Mesothelial cell of epicardium (in vitro differentiated cells): ENCODE data around the gene DENND1A. TPM values are rescaled to one million over a fixed set of nuclear protein-coding genes. Genes with fewer than 3 reads are reported as not detected.

ENCODE experiments used
- DNase-seq, 2 experiments: peaks; one replicate each; pipeline ENCODE4 v3.0.0; 2021; ENCODE audit warnings: low spot score in 2 of 2; ENCODE audit not compliant: unreplicated experiment in 2 of 2
- H3K27ac Mint-ChIP-seq: 2 replicates; pipeline ENCODE4 v1.8.0; 2021; ENCODE audit warnings: mixed read lengths
- H3K27me3 Mint-ChIP-seq: 2 replicates; pipeline ENCODE4 v1.8.0; 2021; ENCODE audit warnings: low read depth, mixed read lengths
- H3K36me3 Mint-ChIP-seq: 2 replicates; pipeline ENCODE4 v1.8.0; 2021; ENCODE audit warnings: mixed read lengths
- H3K4me1 Mint-ChIP-seq: 2 replicates; pipeline ENCODE4 v1.8.0; 2021; ENCODE audit warnings: mixed read lengths
- H3K4me3 Mint-ChIP-seq: 2 replicates; pipeline ENCODE4 v1.8.0; 2021; ENCODE audit warnings: mild to moderate bottlenecking, moderate library complexity, mixed read lengths
- H3K9me3 Mint-ChIP-seq: 2 replicates; pipeline ENCODE4 v1.8.0; 2021; ENCODE audit warnings: mixed read lengths
- total RNA-seq: library from RNA; stranded (reverse); gene quantifications from 3 replicates; pipeline ENCODE4 v1.2.1, GENCODE V29; 2021
- TF ChIP-seq, protein P1 (sequence below): fragments of 200-600 bp; sonication (generic); IDR thresholded peaks from one replicate; pipeline ENCODE4 v1.5.0; 2021; ENCODE audit warnings: antibody characterized with exemption; ENCODE audit not compliant: unreplicated experiment

DENND1A gene
- total RNA-seq, 1 donor from 2014 or later, result 23.4 TPM

DNA sequence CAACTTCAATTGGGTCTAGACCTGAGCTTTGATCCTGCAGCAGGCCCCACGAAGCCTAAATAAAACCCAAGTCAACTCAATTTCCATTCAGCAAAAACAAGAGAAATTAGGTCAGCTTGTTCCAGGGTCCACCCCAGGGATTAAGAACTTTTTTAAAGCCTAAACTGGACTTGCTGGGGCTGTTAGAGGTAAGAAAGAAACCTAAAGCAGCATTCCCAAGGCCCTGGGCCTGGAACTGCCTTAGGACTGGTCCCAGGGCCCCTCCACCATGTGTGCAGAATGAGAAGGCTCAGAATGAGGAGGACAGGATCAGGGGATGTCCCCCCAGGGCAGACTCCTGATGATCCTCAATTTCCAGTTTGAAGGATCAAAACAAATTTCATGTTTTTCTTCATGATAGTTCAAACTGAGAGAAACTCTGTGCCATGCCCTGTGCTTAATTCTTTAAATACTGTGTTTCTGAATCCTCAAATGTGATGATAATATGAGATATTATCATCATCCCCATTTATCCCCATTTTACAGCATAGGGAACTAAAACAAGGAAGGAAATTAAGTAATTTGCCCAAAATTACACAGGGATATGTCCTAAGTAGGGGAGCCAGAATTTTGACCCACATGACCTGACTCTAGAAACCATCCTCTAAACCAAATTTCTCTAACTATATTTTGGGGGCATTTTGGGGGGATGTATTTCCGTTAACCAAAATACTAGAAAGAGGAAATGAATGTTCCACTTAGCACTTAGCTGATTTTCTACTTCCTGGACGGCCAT is 64.5 kb downstream of the DENND1A start:
- H3K27ac Mint-ChIP-seq, result no peak overlapping the region
- H3K27me3 Mint-ChIP-seq, result no peaks in the 10 kb centered on the region
- H3K9me3 Mint-ChIP-seq, result no peaks in the 10 kb centered on the region
- TF ChIP-seq, protein P1, sequence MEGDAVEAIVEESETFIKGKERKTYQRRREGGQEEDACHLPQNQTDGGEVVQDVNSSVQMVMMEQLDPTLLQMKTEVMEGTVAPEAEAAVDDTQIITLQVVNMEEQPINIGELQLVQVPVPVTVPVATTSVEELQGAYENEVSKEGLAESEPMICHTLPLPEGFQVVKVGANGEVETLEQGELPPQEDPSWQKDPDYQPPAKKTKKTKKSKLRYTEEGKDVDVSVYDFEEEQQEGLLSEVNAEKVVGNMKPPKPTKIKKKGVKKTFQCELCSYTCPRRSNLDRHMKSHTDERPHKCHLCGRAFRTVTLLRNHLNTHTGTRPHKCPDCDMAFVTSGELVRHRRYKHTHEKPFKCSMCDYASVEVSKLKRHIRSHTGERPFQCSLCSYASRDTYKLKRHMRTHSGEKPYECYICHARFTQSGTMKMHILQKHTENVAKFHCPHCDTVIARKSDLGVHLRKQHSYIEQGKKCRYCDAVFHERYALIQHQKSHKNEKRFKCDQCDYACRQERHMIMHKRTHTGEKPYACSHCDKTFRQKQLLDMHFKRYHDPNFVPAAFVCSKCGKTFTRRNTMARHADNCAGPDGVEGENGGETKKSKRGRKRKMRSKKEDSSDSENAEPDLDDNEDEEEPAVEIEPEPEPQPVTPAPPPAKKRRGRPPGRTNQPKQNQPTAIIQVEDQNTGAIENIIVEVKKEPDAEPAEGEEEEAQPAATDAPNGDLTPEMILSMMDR, result no peak
- DNase-seq, result no peak
- peaks cover 28% of the 10 kb centered on the region for H3K4me1 Mint-ChIP-seq
- no peaks in the 10 kb centered on the region for H3K36me3 Mint-ChIP-seq
- no peak overlapping the region for H3K4me3 Mint-ChIP-seq

DNA sequence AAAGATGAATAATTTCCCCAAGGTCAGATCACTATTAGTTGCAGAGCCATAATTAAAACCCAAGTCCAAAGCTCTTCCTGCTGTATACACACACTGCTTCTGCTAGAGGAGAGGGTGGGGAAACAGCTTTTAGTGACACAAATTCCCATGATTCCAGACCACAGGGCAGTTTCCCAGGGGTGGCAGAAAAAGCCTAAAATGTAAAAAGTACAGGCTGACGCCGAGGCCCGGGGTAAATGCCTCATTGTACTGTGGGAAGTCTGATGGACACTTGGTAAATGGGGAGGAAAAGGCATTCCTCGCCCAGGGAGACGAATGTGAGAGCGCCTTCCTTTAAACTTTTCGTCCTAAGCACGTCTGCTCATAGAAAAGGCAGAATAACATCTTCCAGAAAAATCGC is 65.7 kb downstream of the DENND1A start:
- no peaks in the 10 kb centered on the region for H3K36me3 Mint-ChIP-seq
- H3K4me3 Mint-ChIP-seq, result no peak overlapping the region
- TF ChIP-seq, protein P1, result no peak
- no peak for DNase-seq
- H3K4me1 Mint-ChIP-seq, result peaks cover 30% of the 10 kb centered on the region
- no peaks in the 10 kb centered on the region for H3K27me3 Mint-ChIP-seq
- H3K9me3 Mint-ChIP-seq, result no peaks in the 10 kb centered on the region
- H3K27ac Mint-ChIP-seq, result no peak overlapping the region

DNA sequence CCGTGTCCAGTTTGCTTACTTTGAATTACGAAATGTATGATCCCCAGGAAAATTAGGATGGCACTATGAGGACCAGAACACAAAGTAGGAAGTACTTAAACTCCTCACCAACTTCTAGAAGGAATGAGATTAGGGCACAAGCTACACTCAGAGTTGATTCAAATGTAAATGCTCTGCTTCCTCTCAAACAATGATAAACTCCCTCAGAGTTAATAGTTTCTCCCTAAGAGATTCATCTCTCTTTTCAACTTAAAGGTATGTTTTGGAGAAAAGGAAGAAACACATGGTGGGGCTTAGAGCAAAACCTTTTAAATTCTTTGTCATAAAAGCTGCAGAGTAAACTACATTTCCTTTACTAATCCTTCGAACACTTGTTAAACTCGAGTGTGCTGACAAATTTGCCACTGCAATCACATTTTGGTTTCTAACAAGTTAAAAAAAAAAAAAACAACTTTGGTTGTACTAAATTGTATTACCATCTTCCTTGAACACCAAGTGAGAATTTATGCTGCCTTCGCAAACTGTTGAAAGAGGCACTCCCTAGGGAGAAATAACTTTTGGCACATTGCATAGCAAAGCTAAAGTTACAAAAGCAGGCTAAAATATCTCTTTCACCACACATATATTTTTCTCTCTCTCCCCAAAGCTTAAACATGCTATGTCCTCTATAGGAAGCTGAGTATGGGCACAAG is 66.6 kb downstream of the DENND1A start:
- peaks cover 30% of the 10 kb centered on the region for H3K4me1 Mint-ChIP-seq
- no peak for DNase-seq

DNA sequence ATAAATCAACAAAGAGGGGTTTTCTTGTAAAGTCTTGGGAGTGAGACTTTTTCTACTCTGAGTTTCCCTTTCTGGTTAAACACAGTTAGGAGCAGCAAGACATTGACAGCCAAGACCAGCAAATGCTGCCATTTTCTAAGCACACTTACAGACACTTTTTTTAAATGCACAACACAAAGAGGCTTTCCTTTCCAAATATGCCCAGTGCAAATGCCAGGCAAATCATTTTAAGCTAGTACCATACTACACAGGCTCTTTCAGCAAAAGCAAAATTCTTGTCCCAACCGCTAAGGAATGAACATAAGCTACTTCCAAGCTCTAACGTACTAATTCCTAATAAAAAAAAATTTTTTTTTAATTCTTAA is 68.2 kb downstream of the DENND1A start:
- no peak for DNase-seq
- no peak overlapping the region for H3K27ac Mint-ChIP-seq
- H3K27me3 Mint-ChIP-seq, result no peaks in the 10 kb centered on the region
- peaks cover 5% of the 10 kb centered on the region for H3K9me3 Mint-ChIP-seq
- peaks cover 8% of the 10 kb centered on the region for H3K36me3 Mint-ChIP-seq
- peaks cover 26% of the 10 kb centered on the region for H3K4me1 Mint-ChIP-seq
- TF ChIP-seq, protein P1, result no peak
- no peak overlapping the region for H3K4me3 Mint-ChIP-seq

More for the DNA sequence above, 66.6 kb downstream of the DENND1A start:
- Mint-ChIP-seq H3K4me3 (no peak overlapping the region), H3K9me3 (no peaks in the 10 kb centered on the region), H3K36me3 (no peaks in the 10 kb centered on the region), H3K27me3 (no peaks in the 10 kb centered on the region), H3K27ac (no peak overlapping the region)
- TF ChIP-seq, protein P1, result no peak

DNA sequence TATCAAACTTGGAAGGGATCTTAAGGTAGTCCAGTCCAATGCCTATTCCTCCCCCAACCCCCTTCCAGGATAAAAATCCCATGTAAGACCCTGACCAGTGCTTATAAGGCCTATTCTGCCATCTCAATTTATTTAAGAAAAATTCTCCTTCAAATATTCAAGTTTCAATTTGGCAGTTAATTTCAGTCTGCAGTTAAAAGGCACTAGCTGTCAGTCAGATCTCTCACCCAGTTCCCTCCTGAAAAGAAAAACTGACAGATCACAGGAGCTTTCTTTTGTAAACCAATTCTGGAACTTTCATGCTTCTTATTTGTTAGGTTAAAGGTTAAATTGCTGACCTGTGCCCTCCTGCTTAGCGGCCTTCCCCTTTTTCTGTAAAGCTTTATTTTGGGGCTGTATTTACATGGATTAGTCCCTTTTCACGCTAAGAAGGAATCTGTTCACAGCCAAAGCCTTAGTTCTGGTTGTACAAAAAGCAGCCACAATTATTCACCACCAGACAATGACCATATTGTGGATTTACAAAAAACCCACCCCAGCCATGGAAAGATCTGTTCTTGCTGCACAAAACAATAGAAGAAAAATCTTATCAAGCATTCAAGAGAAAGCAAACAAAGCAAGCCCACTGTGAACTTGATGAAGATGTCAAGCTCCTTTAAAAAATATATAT is 68.7 kb downstream of the DENND1A start:
- no peak for DNase-seq

More for the DNA sequence above, 68.7 kb downstream of the DENND1A start:
- Mint-ChIP-seq H3K4me1 (peaks cover 26% of the 10 kb centered on the region), H3K27ac (no peak overlapping the region), H3K27me3 (no peaks in the 10 kb centered on the region), H3K36me3 (peaks cover 12% of the 10 kb centered on the region), H3K9me3 (peaks cover 10% of the 10 kb centered on the region), H3K4me3 (no peak overlapping the region)
- TF ChIP-seq, protein P1, result no peak
